Hypothalamus (tissue), 51 donors: ENCODE measurements around the gene EPHA2.

Source experiments
- DNase-seq, 51 donors: peaks; one replicate each; lab custom pipeline; 2025; lab: John Stamatoyannopoulos, UW

The EPHA2 gene

DNA sequence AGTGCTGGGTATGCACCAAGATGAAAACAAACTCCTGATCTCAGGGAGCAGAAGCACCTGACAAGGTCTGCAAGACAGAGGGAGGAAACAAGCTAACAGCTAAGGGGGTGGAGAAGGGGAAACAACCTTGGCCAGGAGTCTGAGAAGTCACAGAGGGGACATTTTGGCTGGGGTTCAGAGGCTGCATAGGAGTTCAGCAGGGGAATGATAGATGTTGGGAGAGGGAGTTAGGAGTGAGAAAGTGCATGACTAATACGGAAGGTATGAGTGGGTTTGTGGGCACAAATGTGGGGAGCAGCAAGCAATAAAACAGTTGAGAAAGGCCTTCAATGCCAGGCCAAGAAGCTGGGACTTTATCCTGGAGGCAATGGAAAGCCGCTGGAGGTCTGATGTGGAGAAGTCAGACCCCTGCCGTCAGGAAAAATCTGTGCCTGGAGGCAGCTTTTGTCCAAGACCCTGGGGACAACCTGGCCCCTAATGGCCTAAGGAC lies 16.4 kb downstream of the EPHA2 start:
- DNase-seq = no peak

DNA sequence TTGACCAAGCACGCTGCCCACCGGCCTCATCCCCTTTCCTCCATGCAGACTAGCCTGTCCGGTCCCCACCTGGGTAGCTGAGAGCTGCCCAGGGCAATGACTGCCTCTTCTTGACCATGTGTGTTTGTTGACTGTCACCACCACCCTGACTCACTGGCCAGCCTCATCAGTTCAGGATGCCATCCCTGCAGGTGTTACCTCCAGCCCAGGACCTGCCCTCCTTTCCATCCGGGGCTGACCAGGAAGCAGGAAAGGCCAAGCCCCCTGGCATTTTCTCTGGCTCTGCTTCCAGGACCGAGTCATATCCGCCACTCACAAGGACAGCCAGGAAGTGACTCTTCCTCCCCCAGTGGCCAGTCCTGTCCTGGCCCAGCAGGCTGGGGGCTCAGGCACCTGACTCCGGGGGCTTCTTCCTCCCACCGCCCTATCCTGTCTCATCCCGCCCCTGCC lies 17.1 kb downstream of the EPHA2 start:
- DNase-seq = no peak

DNA sequence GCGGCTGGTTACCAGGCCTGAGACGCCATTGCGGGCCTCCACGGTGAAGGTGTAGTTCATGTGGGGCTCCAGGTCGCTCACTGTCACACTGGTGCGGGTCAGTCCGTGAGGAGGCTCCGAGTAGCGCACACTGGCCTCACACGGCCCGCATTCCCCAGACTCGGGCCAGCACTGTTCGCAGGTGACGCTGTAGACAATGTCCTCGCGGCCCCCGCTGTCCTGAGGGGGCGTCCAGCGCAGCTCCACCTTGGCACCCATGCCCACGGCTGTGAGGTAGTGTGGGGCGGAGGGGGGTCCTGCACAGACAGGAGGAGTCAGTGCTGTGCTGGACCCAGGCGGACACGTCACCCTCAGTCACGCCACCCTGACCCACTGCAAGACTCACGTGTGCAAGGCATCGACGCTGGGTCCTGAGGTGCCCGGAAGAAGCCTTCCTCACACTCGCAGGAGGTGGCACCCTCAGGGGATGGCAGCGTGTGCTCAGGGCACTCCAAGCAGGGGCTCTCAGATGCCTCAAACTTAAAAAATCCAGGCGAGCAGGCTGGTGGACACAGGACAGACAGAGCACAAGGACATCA lies 17.9 kb downstream of the EPHA2 start:
- DNase-seq = no peak

DNA sequence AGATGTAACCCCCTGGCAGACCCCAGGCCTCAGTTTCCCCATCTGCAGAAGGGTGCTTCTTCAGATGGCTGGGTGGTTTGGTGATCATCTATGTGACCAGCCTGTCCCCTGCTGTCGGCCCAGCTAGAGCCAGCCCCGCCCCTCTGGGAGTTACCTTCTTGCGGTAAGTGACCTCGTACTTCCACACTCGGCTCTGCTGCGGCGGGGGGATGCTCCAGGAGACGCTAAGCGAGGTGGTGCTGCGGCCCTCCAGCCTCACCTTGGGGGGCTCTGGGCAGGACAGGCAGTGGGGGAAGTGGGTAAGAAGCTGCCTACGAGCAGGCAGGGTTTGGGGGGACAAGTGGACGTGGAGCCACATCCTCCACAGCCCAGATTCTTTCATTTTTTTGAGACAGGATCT lies 20.4 kb downstream of the EPHA2 start:
- DNase-seq = no peak

DNA sequence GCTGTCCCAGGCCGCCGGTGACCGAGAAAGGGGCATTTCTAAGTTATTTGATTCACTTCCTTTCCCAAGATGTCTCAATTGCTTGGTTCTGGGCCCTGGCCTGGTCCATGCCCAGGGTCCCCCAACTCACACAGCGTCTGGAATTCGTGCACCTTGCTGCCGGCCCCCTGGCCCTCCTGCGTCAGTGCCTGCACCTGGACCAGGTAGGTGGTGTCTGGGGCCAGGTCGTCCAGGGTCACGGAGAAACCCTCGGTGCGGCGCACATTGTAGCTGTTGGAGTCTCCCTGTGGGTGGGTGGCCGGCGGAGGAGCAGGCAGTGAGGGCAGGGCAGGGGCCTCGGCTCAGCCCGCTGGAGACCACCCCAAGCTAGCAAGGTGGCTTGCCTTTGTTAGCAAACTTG lies 21.0 kb downstream of the EPHA2 start:
- no peak for DNase-seq

DNA sequence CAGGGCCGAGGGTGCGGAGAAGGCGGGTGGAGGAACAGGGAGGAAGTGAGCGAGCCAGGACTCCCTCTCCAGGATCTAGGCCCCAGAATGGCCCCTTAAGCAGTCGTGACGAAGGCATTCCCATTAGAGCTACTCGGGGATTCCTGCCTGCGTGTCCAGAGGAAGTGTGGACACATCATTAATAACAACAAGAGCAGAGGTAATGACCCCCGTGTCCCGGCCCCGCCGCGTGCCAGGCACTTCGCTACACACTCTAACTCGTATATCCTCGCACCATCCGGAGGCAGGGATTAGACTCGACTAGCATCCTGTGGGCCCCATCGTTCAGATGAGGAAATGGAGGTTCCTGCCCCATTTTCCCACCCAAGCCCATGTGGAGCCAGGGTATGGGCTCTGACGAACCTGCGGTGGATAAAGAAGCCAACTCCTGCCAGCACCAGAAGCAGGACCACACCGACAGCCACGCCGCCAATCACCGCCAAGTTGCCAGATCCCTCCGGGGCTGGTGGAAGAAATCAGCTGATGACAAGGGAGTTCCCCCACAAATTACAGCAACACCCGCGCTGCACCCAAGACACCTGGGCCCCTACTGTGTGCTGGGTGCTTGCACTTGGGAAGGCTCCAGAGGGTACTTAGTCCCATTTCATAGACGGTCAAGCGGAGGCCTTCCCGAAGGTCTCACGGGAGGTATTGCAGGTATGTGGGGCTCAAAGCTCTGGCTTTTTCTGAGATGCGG lies 21.6 kb downstream of the EPHA2 start:
- no peak for DNase-seq

DNA sequence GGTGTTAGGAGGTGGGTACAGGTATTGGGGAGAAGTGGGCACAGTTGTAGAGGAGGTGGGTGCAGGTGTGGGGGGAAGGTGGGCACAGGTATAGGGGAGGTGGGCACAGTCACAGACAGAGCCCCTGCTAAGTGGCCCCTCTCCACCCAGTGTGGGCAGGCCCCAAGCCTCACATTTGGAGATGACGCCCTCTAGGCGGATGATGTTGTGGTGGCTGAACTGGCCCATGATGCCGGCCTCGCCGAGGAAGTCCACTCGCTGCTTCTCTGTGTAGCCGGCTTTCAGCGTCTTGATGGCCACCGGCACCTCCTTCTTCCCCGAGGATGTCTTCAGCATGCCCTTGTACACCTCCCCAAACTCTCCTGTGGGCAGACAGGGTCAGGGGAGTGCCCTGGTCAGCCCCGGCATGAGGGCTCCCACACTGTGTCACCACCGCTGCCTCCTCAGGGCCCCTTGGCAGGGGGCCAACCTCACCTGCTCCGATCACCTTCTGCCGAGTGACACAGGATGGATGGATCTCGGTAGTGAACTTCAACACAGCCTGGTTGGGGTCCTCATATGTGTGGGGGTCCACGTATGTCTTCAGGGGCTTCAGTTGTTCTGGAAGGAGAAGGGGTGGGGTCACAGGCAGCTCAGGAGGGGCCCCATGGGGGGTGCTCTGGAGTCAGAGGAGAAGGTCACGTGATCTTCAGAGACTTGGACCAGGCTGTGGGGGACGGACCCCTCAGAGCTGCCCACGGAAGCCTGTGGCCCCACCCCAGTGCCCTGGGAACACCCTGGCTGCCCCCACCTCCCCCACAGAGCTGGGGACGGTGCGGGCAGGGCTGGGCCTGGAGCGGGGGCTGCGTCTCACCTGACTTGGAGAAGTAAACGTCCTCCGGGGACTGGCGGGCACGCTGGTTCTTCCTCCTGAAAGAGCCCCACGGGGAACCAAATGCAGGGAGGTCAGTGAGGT lies 22.6 kb downstream of the EPHA2 start:
- DNase-seq = no peak

DNA sequence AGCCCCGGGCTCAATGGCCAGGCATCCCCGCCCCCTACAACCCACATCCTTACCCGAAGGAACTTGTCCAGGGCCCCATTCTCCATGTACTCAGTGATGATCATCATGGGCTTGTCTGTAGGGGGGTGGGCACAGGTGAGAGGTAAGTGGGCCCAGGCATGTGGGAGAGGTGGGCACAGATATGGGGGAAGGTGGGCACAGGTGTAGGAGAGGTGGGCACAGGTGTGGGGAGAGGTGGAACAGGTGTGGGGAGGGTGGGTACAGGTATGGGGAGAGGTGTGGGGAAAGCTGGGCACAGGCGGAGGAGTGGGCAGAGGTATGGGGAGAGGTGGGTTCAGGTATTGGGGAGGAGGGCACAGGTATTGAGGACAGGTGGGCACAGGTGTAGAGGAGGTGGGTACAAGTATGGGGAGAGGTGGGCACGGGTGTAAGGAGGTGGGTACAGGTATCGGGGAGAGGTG lies 23.5 kb downstream of the EPHA2 start:
- DNase-seq = no peak

DNA sequence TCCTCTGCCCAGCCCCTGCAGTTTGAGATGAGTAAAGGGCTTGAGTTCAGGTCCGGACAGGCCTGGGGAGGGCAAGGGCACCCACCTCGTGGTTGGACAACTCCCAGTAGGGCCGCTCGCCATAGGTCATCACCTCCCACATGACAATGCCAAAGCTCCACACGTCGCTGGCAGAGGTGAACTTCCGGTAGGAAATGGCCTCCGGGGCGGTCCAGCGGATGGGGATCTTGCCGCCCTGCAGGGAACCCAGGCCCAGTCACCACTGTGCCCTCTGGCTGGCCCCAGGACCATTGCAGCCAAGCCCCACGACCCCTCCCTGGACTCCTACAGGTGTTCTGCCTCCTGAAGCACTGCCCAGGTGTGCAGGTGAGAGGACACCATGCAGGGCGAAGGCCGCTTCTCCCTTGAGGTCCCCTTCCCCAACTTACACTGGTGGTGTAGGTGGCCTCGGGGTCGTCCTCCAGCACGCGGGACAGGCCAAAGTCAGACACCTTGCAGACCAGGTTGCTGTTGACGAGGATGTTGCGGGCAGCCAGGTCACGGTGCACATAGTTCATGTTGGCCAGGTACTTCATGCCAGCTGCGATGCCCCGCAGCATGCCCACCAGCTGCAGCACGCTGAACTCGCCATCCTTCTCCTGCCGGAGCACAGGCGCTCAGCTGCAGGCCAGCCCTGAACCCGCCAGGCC lies 24.1 kb downstream of the EPHA2 start:
- no peak for DNase-seq

DNA sequence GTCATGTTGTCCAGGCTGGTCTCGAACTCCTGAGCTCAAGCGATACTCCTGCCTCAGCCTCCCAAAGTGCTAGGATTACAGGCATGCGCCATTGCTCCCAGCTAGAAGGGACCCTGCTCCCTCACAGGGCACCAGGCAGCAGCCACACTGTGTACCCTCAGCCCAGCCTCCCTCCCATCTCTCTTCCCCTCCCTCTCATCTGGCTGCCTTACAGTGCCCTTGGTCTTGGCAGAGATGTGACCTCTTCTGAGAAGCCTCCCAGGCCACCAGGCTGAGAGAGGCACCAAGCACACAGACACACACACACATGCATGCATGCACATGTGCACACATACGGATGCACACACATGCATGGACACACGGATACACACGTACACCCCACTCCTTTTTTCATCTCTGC lies 25.0 kb downstream of the EPHA2 start:
- no peak for DNase-seq

DNA sequence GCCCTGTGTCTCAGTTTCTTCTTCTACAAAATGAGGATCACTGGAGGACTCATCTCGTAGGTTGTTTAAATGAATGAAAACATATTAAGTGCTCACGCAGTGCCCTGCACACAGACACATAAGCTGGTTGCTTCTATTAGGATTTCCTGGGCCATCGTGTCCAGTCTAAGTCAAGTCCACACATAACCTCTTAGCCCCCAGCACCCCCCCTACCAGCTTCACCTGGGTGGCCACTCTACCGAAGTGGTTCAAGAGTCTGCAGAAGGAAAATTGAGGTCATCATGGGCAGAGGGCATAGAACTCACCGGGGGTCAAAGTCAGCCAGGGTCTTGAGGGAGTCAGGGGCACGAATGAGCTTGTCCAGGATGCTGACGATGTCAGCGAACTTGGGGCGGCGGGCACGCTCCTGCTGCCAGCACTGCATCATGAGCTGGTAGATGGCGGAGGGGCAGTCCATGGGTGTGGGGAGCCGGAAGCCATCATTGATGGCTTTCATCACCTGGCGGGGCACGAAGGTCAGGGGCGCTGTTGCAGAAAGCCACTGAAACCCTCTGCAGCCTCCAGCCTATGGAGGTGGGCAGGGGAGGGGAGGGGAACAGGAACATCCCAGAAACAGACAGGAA lies 25.8 kb downstream of the EPHA2 start:
- DNase-seq = no peak

DNA sequence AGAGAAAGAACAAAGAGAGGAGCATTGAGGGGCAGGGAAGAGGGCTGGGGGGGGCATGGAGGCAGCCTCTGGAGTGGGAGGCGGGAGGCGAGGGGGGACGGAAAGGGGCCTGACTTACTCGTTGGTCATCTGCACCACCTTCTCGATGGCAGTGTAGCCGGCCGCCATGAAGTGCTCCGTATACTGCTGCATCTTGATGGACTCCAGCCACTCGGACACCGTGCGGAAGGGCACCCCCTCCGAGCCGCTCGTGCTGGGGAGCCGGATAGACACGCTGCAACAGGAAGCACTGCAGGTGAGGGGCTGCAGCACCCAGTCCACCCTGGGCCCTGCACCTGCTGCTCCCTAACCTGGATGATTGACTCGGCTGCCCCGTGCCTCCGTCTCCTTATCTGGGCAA lies 26.6 kb downstream of the EPHA2 start:
- peak in 1 of 51 donors; percentile 10 for DNase-seq

DNA sequence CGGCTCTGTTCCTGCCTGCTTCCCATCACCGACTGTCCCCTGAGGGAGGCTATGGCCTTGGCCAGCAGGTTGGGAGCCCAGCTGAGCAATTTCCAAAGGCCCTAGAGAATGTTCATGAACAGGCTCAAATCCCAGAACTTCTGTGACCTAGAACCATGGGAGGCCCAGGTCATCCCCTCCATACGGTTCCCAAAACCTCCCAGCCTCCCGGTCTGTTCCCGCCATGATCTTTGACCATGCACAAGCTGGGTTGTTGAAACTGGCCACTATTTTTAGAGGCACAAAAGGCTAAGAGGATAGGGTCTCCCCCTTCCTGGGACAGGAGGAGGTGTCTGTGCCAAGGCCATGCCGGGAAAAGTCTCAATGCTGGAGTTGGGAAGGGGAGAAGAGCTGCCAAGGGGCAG lies 27.5 kb downstream of the EPHA2 start:
- DNase-seq = peak in 7 of 51 donors; percentile 7 to 42 (median 23)

DNA sequence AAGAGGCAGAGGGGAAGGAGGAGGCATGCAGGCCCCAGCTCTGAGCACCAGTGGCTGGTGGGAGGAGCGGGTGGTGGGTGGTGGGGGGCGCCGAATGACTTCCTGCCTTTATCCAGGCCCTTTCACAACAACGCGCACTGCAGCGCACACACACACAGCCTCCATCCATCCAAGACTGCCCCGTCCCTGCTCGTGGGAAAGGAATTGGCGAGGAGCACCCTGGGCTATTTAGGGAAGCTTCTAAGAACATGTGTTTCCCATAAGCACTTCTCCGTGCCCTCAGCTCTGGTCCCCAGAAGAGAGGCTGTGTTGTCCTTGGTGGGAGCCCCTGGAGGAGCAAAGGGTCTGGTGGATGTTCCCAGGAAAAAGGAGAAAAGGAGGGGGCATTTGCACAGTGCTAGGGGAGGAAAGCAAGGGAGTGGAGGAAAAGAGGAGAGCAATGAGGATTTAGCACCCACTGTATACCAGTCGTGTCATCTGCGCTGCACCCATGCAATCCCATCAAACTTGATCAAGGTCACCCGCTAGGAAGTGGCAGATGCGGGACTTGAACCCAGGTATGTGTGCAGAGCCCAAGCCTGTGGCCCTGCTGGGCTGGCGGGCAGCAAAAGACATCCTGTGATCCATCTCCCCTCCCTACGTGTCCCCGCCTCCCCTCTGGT lies 28.1 kb downstream of the EPHA2 start:
- no peak for DNase-seq

DNA sequence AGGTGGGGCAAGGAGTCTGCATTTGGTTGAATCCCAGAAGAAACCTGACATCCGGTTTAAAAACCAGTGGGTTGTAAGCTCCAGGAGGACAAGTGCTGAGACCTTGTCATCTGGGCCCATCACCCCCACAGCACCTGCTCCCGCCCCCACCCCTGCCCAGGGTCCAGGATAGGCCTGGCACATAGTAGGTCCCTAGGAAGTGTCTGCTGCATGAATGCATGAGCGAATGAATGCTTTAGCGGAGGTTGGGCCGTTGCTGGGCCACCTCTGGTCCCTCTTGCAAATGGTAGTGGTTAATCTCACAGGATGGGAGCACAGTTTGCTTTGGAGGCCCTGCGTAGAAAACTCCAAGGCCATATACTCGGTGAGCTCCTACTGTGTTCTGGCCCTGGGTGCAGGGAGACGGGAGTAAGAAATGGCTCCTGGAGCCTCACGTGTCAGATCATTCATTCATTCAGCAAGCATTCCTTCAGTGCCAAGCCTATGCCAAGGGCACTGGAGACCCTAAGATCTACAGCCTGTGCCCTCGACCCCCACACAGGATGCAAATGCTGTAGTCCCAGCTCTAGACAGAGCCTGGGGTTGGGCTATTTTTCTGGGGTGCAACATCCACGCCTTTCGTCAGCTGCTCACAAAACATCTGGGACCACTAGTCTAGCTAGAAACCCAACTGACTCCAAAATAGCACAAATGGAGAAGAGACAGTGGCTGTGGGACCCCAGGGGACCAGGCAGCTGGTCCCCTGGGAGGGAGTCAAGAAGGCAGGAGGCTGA lies 28.9 kb downstream of the EPHA2 start:
- no peak for DNase-seq

DNA sequence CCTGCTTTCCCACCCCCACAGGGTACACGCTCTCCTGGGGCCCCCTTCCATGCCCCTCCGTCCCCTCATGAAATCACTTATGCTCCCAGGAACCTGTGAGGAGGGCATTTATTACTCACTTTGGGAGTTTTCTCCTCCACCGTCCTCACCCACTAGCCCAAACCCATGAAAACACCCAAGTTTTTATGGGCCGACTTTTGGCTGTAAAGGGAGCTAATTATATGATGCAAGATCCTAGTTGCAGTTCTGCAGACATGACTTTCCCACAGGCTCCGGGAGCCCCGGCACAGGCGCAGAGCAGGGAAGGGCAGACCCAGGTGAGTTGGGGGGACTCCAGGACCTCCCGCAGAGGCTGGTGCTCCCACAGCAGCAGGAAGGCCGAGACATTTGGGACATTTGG lies 29.7 kb downstream of the EPHA2 start:
- no peak for DNase-seq

DNA sequence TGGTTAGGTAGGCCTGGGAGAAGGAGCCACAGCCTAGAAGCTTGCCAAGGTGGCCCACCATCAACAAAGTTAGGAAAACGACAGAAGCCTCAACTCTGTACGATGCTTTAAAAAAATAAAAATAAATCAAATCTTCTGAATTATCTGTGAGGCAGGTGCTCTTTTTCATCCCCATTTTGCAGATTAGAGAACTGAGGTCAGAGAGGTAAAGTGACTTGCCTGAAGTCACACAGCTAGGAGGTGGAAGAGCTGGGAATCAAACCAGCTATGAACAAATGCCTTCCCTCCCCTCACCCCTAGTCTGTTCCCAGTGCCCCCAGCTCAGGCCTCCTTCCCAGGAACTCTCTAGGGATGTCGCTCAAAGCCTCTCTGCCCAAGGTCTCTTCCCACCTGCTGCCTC lies 30.4 kb downstream of the EPHA2 start:
- DNase-seq = no peak

DNA sequence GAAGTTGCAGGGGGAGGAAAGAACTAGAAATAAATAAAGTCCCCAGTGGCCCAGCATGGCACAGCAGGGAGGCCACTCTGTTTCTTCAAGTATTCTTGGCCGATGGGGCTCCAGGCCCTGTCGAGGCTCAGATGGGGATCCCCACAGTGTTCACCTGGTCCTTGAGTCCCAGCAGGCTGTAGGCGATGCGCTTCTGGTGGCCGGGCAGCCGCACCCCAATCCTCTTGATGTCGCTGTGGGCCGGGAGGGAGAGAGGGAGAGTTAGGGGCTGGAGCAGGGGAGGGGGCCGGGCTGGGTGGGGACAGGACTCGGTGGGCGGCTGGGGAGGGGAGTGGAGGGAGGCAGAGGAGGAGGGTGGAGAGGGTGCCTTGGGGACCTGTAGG lies 30.8 kb downstream of the EPHA2 start:
- DNase-seq = no peak
